Epithelial cell of esophagus (primary cell): ENCODE data around the gene DNAH6.
"Not testable (repeated sequence)": the region's sequence is repeated elsewhere in the genome, so short reads cannot be mapped to it uniquely, and the experiment has no call there.

Source experiments
- DNase-seq: peaks from one replicate; pipeline ENCODE4 v3.0.0; 2010; ENCODE audit warnings: low read depth
- H3K4me3 ChIP-seq: 2 replicates; pipeline ENCODE4 v1.5.1; 2011; ENCODE audit warnings: mild to moderate bottlenecking, low read length, control low read depth
- TF ChIP-seq, protein P1 (sequence below): IDR thresholded peaks from 2 replicates; pipeline ENCODE4 v1.5.1; 2011; ENCODE audit warnings: low read depth, mild to moderate bottlenecking, low read length, control low read depth, inconsistent platforms; ENCODE audit not compliant: insufficient read depth; ENCODE audit errors: missing control alignments

Gene DNAH6

DNA sequence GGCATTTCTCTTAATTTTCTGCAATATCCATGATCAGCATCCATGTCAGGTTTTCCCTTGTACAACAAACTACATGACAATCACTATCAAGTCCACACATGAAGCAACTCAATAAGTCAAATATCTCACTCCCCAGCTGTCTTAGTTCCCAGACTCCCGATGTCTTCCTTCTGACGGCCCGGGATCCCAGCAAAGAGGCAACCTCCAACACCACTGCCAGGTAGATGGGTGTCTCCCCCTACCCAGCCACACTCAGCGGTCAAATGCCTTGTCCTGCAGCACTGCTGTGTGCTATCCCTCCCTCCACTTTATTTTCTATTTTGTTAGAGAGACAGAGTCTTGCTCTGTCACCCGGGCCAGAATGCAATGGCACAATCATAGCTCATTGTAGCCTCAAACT lies 341.3 kb downstream of the DNAH6 start:
- H3K4me3 ChIP-seq: no peak overlapping the region
- TF ChIP-seq, protein P1, sequence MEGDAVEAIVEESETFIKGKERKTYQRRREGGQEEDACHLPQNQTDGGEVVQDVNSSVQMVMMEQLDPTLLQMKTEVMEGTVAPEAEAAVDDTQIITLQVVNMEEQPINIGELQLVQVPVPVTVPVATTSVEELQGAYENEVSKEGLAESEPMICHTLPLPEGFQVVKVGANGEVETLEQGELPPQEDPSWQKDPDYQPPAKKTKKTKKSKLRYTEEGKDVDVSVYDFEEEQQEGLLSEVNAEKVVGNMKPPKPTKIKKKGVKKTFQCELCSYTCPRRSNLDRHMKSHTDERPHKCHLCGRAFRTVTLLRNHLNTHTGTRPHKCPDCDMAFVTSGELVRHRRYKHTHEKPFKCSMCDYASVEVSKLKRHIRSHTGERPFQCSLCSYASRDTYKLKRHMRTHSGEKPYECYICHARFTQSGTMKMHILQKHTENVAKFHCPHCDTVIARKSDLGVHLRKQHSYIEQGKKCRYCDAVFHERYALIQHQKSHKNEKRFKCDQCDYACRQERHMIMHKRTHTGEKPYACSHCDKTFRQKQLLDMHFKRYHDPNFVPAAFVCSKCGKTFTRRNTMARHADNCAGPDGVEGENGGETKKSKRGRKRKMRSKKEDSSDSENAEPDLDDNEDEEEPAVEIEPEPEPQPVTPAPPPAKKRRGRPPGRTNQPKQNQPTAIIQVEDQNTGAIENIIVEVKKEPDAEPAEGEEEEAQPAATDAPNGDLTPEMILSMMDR: no peak
- no peak for DNase-seq

- no peak overlapping the region for H3K4me3 ChIP-seq
- no peak for DNase-seq
- TF ChIP-seq, protein P1: no peak
Measured at GRCh38 chr2:84858123-84858522, 341.8 kb downstream of the DNAH6 start.

DNA sequence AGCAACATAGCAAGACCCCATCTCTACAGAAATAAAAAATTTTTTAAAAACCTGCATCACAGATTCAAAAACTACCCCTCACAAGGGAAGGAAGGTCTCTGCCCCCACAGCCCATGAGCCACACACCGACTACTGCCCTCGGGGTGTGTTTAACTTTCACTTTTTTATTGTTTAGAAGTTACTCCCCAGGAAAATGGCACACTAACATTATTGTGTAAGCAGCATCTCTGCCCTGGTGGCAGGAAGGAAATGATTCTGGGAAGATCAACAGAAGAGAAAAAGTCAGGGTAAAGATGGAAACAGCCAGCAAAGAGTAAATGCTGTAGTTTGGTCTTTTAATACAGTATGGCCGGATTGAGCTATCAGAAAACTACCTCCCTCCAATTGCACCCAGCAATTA lies 342.6 kb downstream of the DNAH6 start:
- TF ChIP-seq, protein P1: no peak
- no peak overlapping the region for H3K4me3 ChIP-seq
- no peak for DNase-seq

- H3K4me3 ChIP-seq: no peak overlapping the region
- TF ChIP-seq, protein P1: no peak
- DNase-seq: no peak
Measured at GRCh38 chr2:84861539-84861938, 345.2 kb downstream of the DNAH6 start.

- no peak for DNase-seq
- TF ChIP-seq, protein P1: no peak
- no peak overlapping the region for H3K4me3 ChIP-seq
Measured at GRCh38 chr2:84862006-84862405, 345.7 kb downstream of the DNAH6 start.

GRCh38 chr2:84865181-84865783 lies 349.0 kb downstream of the DNAH6 start:
- DNase-seq: peak; percentile 40
- TF ChIP-seq, protein P1: peak; percentile 43
- H3K4me3 ChIP-seq: no peak overlapping the region

GRCh38 chr2:84866122-84866521 lies 349.8 kb downstream of the DNAH6 start:
- no peak overlapping the region for H3K4me3 ChIP-seq
- TF ChIP-seq, protein P1: no peak
- DNase-seq: no peak

GRCh38 chr2:84868327-84868726 lies 352.0 kb downstream of the DNAH6 start:
- not testable (repeated sequence) for DNase-seq, H3K4me3 ChIP-seq
